ENCODE results near the gene ST14.
"Not testable (repeated sequence)": the region's sequence is repeated elsewhere in the genome, so short reads cannot be mapped to it uniquely, and the experiment has no call there.

Gene ST14

DNA sequence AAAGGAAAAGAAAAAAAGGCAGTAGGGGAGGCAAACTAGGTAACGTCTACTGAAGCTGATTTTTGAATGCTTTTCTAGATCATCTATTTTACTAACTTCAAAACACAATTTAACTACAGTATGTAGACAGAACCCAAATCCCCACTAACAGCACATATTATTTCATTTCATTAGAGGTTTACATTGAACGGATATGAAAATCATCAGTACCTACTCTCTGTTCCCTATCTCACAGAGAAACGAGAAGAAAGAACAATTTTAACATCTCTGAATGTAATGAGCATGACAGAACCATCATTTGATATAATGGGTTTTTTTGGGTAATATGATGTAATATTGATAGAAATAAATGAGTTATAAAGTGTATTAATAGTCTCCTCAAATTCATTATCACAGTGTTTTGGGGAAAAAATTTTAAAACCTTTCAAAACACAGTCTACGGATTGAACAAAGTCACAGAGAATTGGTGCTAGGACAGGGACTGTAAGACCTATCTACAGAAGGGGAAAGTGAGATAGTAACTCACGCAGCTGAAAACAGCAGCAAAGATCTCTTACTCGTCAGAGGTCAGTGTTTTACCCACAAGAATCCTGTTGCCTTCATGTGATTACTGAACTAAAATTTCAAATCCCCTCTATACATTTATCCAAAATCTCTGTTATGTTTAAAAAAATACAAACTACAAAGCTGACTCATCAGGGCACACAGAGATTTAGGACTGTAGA is 77.9 kb downstream of the ST14 start:
- no peak for DNase-seq

DNA sequence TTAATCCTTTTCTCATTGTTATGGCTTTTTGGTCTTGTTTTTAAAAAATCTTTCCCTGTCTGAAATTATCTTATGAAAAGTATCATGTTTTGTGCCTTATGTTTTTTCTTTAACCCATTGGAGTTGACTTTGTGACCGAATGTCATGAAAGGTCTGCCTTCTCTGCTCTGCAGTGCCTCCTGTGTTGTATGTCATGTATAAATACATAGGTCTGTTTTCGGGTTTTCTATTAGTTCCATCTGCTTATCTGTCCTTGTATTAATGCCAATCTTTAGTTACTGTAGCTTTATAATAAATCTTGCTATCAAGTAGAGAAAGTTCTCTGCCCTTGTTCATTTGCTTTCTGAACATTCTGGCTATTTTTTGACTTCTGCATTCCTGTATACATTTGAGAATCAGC is 82.1 kb downstream of the ST14 start:
- DNase-seq, result no peak

DNA sequence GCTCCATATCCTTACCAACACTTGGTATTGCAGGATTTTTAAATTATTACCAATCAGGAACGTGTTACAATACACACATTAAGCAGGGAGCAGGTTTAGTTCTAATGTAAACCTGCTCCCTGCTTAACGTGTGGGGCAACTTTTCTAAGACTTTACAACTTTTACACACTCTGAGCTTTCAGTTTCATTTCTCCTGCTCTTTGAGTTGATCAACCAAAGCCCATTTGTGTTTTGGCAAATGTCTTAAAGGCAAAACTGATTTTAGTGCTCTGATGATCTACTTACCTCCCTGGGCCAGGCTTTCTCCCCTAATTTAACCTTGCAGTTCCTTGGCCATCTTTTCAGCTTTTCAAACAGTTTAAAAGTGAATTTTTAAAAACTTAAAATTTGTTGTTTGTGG is 84.2 kb downstream of the ST14 start:
- no peak for DNase-seq

DNA sequence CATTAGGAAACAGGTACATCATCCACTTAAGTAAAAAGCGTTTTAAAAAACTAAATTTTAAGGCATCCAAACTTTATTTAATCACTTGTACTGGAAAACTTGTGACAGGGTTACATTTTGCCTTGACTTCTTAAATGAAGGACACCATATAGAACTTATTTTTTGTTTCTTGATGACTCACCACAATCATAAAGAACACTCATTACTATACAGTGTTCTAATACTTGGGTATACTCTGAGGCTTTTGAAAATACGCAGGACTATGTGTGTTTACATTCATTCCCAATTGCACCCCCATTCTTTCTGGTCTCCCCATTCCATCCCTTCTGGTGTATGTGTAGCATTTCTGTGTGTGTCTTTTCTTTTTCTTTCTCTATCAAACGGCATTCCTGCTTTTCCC is 85.3 kb downstream of the ST14 start:
- no peak for DNase-seq

DNA sequence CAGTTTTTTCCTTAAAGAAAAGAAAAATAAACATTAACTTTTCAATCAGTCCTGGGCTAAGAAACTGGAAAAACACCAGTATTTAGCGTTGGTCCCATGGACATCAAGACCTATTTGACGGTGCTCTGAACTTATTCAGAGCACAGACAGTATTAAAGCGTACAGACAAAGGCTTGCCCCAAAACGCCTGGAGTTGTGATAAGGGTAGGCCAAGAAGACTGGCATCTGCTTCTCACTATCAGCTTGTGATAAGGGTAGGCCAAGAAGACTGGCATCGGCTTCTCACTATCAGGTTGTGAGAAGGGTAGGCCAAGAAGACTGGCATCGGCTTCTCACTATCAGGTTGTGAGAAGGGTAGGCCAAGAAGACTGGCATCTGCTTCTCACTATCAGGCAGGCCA is 85.8 kb downstream of the ST14 start:
- DNase-seq, result not testable (repeated sequence)

DNA sequence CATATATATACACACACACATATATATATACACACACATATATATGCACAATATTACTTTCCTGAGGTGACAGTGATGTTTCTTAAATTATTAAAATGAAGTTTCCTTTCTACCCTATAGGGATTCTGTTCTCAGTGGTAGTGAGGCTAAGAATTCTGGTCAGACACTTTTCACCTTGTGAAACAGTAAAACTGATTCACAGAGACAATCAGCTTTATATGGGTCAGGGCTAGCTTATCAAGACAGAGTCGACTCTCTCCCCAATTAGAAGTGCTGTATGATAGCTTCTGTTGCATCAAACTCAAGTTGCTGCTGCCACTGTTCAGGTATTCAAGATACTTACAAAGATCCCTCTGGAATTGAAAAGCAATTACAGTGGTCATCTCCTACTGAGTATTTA is 86.7 kb downstream of the ST14 start:
- DNase-seq, result no peak

DNA sequence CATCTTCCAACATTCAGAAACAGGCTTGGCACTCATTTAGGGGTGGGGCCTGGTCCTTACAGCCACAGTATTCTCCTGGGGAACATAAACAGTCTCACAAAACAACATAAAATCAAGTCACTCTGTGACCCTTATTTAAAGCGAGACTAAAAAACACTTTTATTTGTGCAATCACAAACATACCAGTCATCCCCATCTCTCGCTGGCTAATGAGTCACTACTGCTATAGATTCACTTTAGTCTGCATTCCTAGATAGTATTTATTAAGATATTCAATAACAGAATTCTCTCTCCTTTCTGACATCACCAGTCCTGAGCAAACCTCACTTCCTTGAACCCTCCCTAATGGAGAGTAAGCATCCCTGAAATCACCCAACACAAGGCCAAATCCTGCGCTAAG is 87.2 kb downstream of the ST14 start:
- peak; percentile 6 for DNase-seq

DNA sequence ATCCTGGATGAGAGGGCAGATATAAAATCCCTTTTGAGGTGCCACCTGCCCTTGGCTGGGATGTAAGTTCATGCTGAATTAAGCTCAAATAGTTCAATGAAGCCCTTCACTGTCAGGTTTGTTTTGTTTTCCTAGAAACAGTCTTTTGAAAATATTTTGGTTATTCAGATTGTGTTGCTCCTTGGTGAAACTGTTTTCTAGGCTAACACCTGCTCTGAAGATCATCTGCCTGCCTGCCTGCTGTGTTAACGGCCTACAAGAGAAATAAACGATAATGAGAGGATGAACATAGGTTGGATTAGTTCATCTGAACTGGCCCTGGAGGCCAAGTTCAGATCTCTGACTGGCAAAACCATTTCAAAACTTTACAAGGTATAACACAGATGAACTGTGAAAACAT is 87.7 kb downstream of the ST14 start:
- DNase-seq, result no peak

DNA sequence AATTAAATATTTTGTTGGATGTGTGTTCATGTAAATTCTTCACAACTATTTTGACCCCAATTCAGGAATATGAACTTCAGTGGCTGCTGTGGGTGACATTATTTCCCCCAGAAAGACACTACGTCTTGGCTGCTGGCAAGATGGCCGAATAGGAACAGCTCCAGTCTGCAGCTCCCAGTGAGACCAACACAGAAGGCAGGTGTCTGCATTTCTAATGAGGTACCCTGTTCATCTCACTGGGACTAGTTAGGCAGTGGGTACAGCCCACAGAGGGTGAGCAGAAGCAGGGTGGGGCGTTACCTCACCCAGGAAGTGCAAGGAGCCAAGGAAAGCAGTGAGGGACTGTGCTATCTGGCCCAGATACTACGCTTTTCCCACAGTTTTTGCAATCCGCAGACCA is 89.8 kb downstream of the ST14 start:
- no peak for DNase-seq

DNA sequence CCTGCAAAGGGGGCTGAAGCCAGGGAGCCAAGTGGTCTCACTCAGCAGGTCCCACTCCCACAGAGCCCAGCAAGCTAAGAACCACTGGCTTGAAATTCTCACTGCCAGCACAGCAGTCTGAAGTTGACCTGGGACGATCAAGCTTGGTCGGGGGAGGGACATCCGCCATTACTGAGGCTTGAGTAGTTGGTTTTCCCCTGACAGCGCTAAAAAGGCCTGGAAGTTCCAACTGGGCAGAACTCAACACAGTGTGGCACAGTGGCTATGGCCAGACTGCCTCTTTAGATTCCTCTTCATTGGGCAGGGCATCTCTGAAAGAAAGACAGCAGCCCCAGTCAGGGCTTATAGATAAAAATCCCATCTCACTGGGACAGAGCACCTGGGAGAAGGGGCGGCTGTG is 90.3 kb downstream of the ST14 start:
- not testable (repeated sequence) for DNase-seq

DNA sequence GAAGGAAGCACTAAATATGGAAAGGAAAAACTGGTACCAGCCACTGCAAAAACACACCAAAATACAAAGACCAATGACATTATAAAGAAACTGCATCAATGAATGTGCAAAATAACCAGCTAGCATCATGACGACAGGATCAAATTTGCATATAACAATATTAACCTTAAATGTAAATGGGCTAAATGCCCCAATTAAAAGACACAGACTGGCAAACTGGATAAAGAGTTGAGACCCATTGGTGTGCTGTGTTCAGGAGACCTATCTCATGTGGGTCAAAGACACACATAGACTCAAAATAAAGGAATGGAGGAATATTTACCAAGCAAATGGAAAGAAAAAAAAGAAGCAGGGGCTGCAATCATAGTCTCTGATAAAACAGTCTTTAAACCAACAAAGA is 92.2 kb downstream of the ST14 start:
- DNase-seq, result not testable (repeated sequence)
